NCI-H2029 (cell line): ENCODE measurements around the gene TKT.
A peak's percentile ranks its signal among the peaks of the same experiment; 100 is the strongest.

Experiments used
- DNase-seq: peaks from one replicate; lab custom pipeline; 2025; lab: John Stamatoyannopoulos, UW

Gene TKT

DNA sequence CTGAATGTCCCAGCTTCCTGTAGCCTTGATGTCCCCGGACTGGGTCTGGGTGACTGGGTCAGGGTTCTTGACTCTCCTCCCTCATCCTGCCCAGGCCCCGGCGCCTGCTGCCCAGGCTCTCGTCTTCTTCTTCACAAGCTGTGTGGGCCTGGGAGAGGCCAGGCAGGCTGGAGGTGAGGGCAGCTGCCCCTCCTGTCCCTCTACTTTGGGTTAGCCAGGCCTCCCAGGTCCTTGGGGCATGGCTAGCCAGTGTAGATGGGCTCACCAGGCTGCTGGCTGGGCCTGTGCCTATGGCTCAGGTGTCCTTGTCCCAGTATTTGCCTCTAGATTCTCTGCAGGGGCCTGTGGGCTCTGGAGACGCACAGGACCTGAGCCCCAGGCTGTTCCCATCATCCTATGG lies 31.8 kb downstream of the TKT start:
- DNase-seq, result no peak

- DNase-seq, result no peak
These were observed 32.3 kb downstream of the TKT start for GRCh38 chr3:53223541-53223966.

DNA sequence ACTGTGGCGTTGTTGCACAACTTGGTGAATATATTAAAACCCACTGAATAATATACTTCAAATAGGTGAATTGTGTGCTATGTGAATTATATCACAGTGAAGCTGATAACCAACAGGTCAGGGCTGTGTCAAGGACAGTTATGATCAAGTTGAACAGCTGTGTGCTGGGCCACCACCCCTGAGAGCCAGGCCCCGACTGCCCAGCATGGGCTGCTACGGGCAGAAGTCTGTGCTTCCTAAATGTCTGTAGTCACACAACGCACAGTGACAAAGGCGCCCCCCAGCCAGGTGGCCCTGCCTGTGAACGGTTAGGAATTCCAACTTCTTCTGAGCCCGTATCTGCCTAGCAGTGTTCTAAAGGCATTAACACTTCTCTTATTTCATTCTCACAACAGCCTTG lies 32.8 kb downstream of the TKT start:
- DNase-seq, result no peak

DNA sequence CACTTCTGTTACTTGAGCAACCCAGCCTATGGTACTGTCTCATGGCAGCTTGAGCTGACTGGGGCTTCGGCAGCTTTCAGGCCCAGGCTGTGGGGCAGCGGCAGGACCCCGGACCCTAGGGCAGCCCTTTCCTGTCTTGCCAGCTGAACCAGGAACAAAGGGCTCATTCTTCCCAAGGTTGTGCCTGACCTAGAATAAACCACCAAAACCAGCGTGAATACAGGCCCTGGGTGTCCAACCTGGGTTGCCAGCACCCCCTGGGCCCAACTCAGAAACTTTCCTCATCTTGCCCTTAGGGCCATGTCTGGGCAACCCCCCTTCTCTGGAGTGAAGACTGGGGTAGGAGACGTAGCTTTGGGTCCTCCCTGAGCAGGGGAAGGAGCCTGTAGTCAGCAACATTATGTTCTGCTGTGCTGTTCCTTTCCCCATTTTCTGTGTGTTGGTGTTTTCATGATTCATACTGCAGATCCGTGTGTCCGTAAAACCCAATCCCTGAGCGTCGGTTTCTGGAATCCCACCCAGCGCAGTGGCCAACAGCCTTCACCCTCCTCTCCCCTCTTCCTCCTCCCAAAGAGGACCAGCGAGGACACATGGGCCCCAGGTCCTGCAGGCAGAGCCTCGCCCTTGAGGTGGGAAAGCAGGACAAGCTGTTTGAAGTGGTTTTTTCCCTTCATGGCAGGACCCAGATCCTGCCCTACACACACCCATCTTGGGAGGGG lies 33.5 kb downstream of the TKT start:
- no peak for DNase-seq

DNA sequence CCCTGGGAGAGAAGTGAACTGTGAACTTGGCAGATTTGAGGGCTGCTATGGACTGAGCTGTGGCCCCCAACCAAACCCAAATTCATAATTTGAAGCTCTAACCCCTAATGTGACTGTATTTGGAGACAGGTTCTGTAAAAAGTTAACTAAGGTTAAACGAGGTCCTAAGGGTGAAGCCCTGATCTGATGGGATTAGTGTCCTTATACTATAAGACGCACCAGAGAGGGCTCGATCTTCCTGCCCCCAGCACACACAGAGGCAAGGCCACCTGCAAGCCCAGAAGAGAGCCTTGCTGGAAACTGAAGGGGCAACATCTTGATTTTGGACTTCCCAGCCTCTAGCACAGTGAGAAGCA lies 34.0 kb downstream of the TKT start:
- no peak for DNase-seq

DNA sequence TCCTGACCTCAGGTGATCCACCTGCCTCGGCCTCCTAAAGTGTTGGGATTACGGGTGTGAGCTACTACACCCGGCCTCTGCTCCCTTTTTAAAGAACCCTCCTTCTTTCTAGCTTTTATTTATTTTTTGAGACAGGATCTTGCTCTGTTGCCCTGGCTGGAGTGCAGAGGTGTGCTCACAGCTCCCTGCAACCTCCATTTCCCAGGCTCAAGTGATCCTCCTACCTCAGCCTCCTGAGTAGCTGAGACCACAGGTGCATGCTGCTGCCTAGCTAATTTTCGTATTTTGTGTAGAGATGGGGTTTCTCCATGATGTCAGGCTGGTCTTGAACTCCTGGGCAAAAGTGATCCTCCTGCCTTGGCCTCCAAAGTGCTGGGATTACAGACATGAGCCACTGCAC lies 34.5 kb downstream of the TKT start:
- DNase-seq, result no peak

GRCh38 chr3:53219895-53220483 lies 35.8 kb downstream of the TKT start:
- DNase-seq, result peak; percentile 52

DNA sequence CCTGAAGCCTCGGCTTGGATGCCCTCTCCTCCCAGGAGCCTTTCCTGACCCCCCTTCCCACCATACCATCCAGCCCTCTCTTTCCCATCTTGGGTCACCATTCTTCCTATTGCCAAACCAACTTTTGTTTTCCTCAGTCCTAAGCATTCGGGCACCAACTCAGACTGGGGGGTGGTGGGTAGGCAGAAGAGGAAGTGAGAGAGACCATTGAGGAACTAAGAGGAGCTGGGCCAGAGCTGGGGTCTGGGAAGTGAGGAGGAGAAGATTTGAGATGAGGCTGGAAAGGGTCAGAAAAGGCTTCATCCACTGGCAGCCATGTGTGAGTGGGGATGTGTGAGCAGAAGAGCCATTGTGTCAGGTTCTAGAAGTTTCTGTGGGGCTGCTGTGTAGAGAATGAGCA lies 37.7 kb downstream of the TKT start:
- no peak for DNase-seq

DNA sequence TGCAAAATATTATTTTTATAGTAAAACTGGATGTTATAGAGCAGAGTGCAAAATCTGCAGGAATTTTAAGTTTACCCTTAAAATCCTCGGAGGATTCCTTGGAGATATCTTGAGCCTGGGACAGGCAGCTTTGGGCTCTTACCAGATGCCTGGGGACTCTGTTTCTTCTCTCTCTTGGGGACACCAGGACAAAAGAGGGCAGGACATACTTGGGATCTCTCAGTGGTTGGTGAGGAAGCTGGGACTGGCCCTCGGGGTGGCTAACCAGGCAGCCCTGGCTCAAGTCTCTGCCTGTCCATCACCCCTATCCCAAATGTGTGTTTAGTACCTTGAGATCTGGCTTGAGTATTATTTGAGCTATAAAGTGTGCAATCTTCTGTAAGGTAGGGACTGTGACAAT lies 38.6 kb downstream of the TKT start:
- no peak for DNase-seq

DNA sequence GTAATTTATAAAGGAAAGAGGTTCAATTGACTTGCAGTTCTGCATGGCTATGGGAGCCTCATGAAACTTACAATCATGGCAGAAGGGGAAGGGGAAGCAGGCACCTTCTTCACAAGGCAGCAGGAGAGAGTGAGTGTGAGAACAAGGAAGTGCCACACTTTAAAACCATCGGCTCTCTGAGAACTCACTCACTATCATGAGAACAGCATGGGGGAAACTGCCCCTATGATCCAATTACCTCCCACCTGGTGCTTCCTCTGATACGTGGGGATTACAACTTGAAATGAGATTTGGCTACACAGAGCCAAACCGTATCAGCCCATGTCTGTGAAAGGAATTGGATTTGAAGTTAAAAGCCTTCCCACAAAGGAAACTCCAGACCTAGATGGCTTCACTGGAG lies 39.1 kb downstream of the TKT start:
- no peak for DNase-seq

- DNase-seq, result no peak
These were observed 40.0 kb downstream of the TKT start for GRCh38 chr3:53215816-53216215.

- no peak for DNase-seq
These were observed 42.5 kb downstream of the TKT start for GRCh38 chr3:53213276-53213675.

GRCh38 chr3:53211706-53212702 lies 43.8 kb downstream of the TKT start:
- no peak for DNase-seq

- no peak for DNase-seq
These were observed 53.3 kb downstream of the TKT start for GRCh38 chr3:53202331-53203015.

GRCh38 chr3:53200501-53201498 lies 55.0 kb downstream of the TKT start:
- DNase-seq, result no peak

DNA sequence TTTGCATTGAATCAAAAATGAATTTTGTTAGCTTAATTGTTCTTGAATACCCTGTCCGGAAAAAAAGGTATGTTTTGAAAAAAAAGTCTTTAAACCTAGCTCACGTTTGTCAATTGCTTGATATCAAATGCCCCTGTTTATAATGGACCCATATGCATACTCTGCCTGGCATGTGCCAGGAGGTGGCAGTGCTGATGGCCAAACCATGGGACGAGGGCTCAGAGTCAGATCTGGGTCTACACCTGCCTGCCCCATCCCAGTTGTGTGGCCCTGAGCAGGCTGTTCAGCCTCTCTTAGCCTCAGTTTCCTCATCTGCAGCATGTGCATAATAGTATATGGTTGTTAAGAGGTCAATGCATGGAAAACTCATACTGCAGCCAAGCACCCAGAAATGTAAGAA lies 56.0 kb downstream of the TKT start:
- no peak for DNase-seq

GRCh38 chr3:53198996-53199395 lies 56.8 kb downstream of the TKT start:
- no peak for DNase-seq

- DNase-seq, result no peak
These were observed 57.4 kb downstream of the TKT start for GRCh38 chr3:53198256-53198977.

- DNase-seq, result no peak
These were observed 59.0 kb downstream of the TKT start for GRCh38 chr3:53196575-53197407.
